HT-29 (cell line): ENCODE results near the gene LMX1B. TPM values are rescaled to one million over a fixed set of nuclear protein-coding genes. Genes with fewer than 3 reads are reported as not detected.

Experiments used
- DNase-seq: peaks from one replicate; pipeline ENCODE4 v3.0.0-alpha.2; 2015; ENCODE audit warnings: low spot score
- total RNA-seq: library from RNA; depleted of rRNA; stranded (reverse); fragments of >200 nt; shearing (Covaris generic); gene quantifications from 2 replicates; pipeline ENCODE4 v1.2.3, GENCODE V29; 2014

LMX1B gene
- total RNA-seq, 1 experiment from 2014 or later, result not detected

GRCh38 chr9:126617823-126618165 lies 4.1 kb downstream of the LMX1B start:
- DNase-seq, result no peak

- DNase-seq, result no peak
These were observed 4.5 kb downstream of the LMX1B start for GRCh38 chr9:126618190-126618584.

GRCh38 chr9:126618585-126619360 lies 5.0 kb downstream of the LMX1B start:
- no peak for DNase-seq

- DNase-seq, result no peak
These were observed 5.8 kb downstream of the LMX1B start for GRCh38 chr9:126619361-126620135.

- DNase-seq, result no peak
These were observed 6.8 kb downstream of the LMX1B start for GRCh38 chr9:126620478-126620877.

- DNase-seq, result no peak
These were observed 7.6 kb downstream of the LMX1B start for GRCh38 chr9:126621061-126621918.

- no peak for DNase-seq
These were observed 8.4 kb downstream of the LMX1B start for GRCh38 chr9:126621919-126622735.

GRCh38 chr9:126623314-126623666 lies 9.6 kb downstream of the LMX1B start:
- no peak for DNase-seq

GRCh38 chr9:126623667-126624478 lies 10.1 kb downstream of the LMX1B start:
- no peak for DNase-seq

GRCh38 chr9:126624479-126624826 lies 10.7 kb downstream of the LMX1B start:
- no peak for DNase-seq

GRCh38 chr9:126624912-126625311 lies 11.2 kb downstream of the LMX1B start:
- DNase-seq, result no peak

GRCh38 chr9:126625329-126626126 lies 11.8 kb downstream of the LMX1B start:
- DNase-seq, result no peak

- DNase-seq, result no peak
These were observed 12.6 kb downstream of the LMX1B start for GRCh38 chr9:126626127-126626925.

GRCh38 chr9:126626926-126627233 lies 13.2 kb downstream of the LMX1B start:
- DNase-seq, result no peak

- no peak for DNase-seq
These were observed 14.4 kb downstream of the LMX1B start for GRCh38 chr9:126628146-126628545.

- no peak for DNase-seq
These were observed 15.4 kb downstream of the LMX1B start for GRCh38 chr9:126628969-126629674.

- DNase-seq, result no peak
These were observed 16.9 kb downstream of the LMX1B start for GRCh38 chr9:126630458-126631237.

GRCh38 chr9:126631254-126631653 lies 17.5 kb downstream of the LMX1B start:
- DNase-seq, result no peak
